NCI-H526 treated with DMSO at 0.1 percent for 48 hours (cell line): ENCODE results near the gene HIF1AN.
"Not testable (repeated sequence)": the region's sequence is repeated elsewhere in the genome, so short reads cannot be mapped to it uniquely, and the experiment has no call there.

Experiments
- DNase-seq: peaks from one replicate; lab custom pipeline; 2025; lab: John Stamatoyannopoulos, UW

Gene HIF1AN

DNA sequence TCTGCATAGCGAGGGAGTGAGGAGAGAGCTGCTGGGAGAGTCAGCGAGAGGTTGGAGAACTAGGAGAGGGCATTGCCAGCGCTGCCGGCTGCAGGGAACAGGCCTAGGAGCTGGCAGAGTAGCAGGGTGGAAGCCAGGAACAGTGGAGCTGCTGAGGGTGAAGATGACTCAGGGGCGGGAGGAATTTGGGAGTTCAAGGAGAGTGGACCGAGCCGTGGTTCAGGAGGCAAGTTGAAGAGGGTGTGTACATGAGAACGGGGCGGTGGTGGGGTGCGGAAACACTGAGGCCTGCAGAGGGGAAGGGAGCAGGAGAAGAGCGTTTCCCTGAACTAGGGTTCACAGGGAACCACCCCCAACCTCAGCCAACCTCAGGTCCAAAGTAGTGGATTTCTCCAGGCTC lies 31.5 kb downstream of the HIF1AN start:
- DNase-seq = no peak

DNA sequence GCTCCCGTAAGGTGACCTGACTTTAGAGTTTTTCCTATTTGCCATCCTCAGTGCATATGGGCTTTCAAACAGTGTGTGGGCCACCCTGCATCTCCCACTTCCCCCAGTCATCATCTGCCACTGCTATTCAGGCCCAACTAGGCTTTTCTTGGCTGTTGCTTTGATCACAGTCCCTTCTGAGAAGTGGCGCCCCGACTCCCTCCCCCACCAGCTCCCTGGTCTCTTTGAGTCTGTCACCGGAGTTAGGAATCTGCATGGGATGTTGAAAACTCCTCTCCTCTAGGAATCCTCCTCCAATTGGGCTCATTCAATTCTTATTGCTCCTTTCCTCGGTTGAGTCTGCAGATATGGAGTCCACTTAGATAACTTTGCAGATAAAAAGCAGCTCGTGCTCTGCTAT lies 32.1 kb downstream of the HIF1AN start:
- DNase-seq = no peak

DNA sequence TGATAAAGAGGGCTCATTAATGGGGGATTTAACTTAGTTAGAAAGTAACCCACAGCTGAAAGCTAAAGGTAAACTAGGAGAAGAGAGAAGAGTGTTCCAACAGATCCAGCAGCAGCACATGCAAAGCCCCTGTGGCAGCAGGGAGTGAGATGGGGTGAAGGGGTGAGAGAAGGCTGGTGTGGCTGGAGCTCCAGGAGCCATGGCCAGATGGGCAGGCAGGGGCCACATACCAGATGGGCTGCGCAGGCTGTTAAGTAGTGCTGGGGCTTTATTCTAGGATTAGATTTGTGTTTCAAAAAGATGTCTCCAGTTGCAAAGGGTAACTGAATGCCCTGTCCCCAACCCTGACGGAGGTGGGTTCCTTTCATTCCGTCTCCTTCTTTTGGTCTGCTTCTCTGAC lies 33.2 kb downstream of the HIF1AN start:
- DNase-seq = no peak

GRCh38 chr10:100569687-100570481 lies 34.1 kb downstream of the HIF1AN start:
- no peak for DNase-seq

GRCh38 chr10:100570506-100570905 lies 34.8 kb downstream of the HIF1AN start:
- no peak for DNase-seq

- no peak for DNase-seq
Measured at GRCh38 chr10:100571084-100571856, 35.5 kb downstream of the HIF1AN start.

- not testable (repeated sequence) for DNase-seq
Measured at GRCh38 chr10:100575146-100575545, 39.4 kb downstream of the HIF1AN start.

- no peak for DNase-seq
Measured at GRCh38 chr10:100575585-100576281, 40.0 kb downstream of the HIF1AN start.

DNA sequence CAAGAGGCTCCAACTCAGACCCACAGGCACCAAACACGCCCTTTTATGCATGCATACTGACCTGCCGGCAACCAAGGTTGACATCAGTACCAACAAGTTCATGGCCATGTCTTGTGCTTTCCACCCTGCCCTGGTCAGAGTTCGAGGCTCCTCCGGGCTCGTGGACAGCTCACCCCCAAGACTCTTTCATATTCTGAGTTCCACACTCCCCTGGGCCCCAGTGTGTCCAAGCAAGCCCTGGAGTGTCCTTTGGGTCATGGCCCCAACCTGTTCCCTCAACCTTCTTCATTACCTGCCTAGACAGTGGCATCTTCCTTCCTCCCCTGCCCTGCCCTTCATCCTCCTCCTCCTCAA lies 40.5 kb downstream of the HIF1AN start:
- no peak for DNase-seq

DNA sequence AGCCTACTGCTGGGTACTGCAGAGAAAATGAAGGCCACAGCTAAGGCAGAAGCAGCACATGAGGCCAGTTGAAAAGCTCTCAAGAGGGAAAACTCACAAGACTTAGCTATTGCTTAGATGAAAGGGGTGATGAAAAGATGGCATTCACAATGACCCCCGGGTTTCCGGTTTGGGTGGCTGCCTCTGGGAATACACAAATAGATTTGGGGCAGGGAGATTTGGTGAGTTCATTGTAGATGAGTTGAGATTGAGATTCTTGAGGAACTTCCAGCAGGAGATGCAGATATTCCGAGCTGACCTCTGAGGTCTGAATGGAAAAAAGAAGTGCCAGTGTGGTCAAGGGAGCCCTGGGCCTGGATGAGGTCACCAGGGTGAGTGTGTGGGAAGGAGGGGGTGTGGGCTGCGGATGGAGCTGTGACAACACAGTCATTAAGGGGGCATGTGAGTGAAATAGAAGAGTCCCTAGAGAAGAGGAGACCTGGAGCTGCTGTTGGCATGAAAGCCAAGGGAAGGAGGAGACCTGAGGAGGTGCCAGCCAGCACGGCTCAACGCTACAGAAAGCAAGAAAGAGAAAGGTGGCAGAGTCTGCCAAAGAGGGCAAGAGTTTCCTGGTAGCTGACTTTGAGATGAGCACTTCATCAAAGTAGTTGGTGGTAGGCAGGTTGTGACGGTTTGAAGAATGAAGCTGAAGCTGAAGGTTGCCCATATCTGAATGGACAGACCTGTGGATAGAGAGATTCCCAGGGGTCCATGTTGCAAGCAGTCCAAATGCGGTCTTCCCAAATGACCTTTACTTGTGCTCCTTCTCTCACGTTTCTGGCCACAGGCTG lies 43.7 kb downstream of the HIF1AN start:
- DNase-seq = no peak

- DNase-seq = no peak
Measured at GRCh38 chr10:100586959-100587358, 51.2 kb downstream of the HIF1AN start.

- no peak for DNase-seq
Measured at GRCh38 chr10:100598166-100598565, 62.4 kb downstream of the HIF1AN start.

DNA sequence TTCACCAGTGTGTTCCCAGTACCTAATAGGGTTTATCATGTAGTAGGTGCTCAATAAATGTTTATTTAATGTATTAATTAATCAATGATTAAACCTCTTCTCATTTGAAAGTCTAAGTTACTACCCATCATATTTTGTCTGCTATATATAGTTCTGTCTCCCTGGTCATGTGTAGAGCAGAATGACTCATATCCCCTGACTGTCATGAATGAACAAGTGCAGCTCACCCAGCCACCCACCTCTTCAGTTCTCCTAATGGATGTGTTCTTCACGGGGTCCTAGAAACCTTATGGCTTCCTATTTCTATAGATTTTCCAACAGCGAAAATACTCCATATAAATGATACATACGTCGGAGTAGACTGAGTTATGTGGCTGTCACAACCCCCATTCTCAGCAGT lies 64.5 kb downstream of the HIF1AN start:
- no peak for DNase-seq

GRCh38 chr10:100607439-100607838 lies 71.7 kb downstream of the HIF1AN start:
- no peak for DNase-seq
